Measurements from ENCODE around the gene IL31. TPM values are rescaled to one million over a fixed set of nuclear protein-coding genes. Genes with fewer than 3 reads are reported as not detected.

The IL31 gene
- total RNA-seq, 2 experiments from 2014 or later = not detected

- no peak for TF ChIP-seq EZH2phosphoT487 (IDR thresholded peaks at IDR 0.05; ENCODE audit: borderline replicate concordance, low read depth, low read length)
- TF ChIP-seq CTCF (conservative IDR thresholded peaks at IDR 0.05; ENCODE audit: low read length) = no peak
- Histone ChIP-seq H2AFZ (ENCODE audit: low read length) (no peak overlapping the region), H3K4me1 (ENCODE audit: insufficient read depth, low read length, poor library complexity, severe bottlenecking) (no peaks in the 10 kb centered on the region), H3K79me2 (ENCODE audit: insufficient read depth, low read depth, low read length) (0 out of 2 replicates have a peak, but pooled peaks cover 3% of the 10 kb centered on the region), H3K4me2 (ENCODE audit: low read length) (no peak overlapping the region), H3K4me3 (ENCODE audit: low read depth, low read length, poor library complexity, severe bottlenecking) (no peak overlapping the region), H4K20me1 (ENCODE audit: insufficient read depth, low read length) (no peaks in the 10 kb centered on the region), H3K9me3 (ENCODE audit: low read length) (no peaks in the 10 kb centered on the region), H3K9me2 (ENCODE audit: insufficient read depth, low read length) (no peaks in the 10 kb centered on the region), H3K27ac (ENCODE audit: low read depth, low read length, poor library complexity, severe bottlenecking) (no peak overlapping the region), H3K36me3 (ENCODE audit: insufficient read depth, low read length) (peaks cover 69% of the 10 kb centered on the region)
- POLR2A ChIA-PET = no interaction called here
- BruUV-seq (replicated peaks) = no TSS peak
- DNase-seq (ENCODE audit: low spot score) = no peak
- intact Hi-C loops (cut with micrococcal nuclease; ENCODE audit: unreplicated experiment) = no loop called here
- CTCF ChIA-PET (ENCODE audit: unreplicated experiment) = no interaction called here
Measured at GRCh38 chr12:122129131-122129530, 44.9 kb downstream of the IL31 start.

GRCh38 chr12:122128481-122128880 is 45.5 kb downstream of the IL31 start:
- Histone ChIP-seq H3K36me3 (ENCODE audit: insufficient read depth, low read length) (peaks cover 63% of the 10 kb centered on the region), H3K27ac (ENCODE audit: low read depth, low read length, poor library complexity, severe bottlenecking) (no peak overlapping the region), H3K4me3 (ENCODE audit: low read depth, low read length, poor library complexity, severe bottlenecking) (no peak overlapping the region), H3K9me3 (ENCODE audit: low read length) (no peaks in the 10 kb centered on the region), H2AFZ (ENCODE audit: low read length) (no peak overlapping the region), H3K9me2 (ENCODE audit: insufficient read depth, low read length) (no peaks in the 10 kb centered on the region), H3K4me1 (ENCODE audit: insufficient read depth, low read length, poor library complexity, severe bottlenecking) (no peaks in the 10 kb centered on the region), H3K4me2 (ENCODE audit: low read length) (no peak overlapping the region), H3K79me2 (ENCODE audit: insufficient read depth, low read depth, low read length) (0 out of 2 replicates have a peak, but pooled peaks cover 3% of the 10 kb centered on the region), H4K20me1 (ENCODE audit: insufficient read depth, low read length) (no peaks in the 10 kb centered on the region)
- intact Hi-C loops (cut with micrococcal nuclease; ENCODE audit: unreplicated experiment) = no loop called here
- CTCF ChIA-PET (ENCODE audit: unreplicated experiment) = no interaction called here
- no peak for DNase-seq (ENCODE audit: low spot score)
- POLR2A ChIA-PET = no interaction called here
- BruUV-seq (replicated peaks) = no TSS peak
- TF ChIP-seq EZH2phosphoT487 (IDR thresholded peaks at IDR 0.05; ENCODE audit: borderline replicate concordance, low read depth, low read length) = no peak
- no peak for TF ChIP-seq CTCF (conservative IDR thresholded peaks at IDR 0.05; ENCODE audit: low read length)

GRCh38 chr12:122127839-122128238 is 46.2 kb downstream of the IL31 start:
- Histone ChIP-seq H3K9me3 (ENCODE audit: low read length) (no peaks in the 10 kb centered on the region), H3K4me2 (ENCODE audit: low read length) (no peak overlapping the region), H3K79me2 (ENCODE audit: insufficient read depth, low read depth, low read length) (0 out of 2 replicates have a peak, but pooled peaks cover 3% of the 10 kb centered on the region), H3K9me2 (ENCODE audit: insufficient read depth, low read length) (no peaks in the 10 kb centered on the region), H4K20me1 (ENCODE audit: insufficient read depth, low read length) (no peaks in the 10 kb centered on the region), H3K4me1 (ENCODE audit: insufficient read depth, low read length, poor library complexity, severe bottlenecking) (peaks cover 6% of the 10 kb centered on the region), H3K36me3 (ENCODE audit: insufficient read depth, low read length) (peaks cover 56% of the 10 kb centered on the region), H2AFZ (ENCODE audit: low read length) (no peak overlapping the region), H3K27ac (ENCODE audit: low read depth, low read length, poor library complexity, severe bottlenecking) (no peak overlapping the region), H3K4me3 (ENCODE audit: low read depth, low read length, poor library complexity, severe bottlenecking) (no peak overlapping the region)
- TF ChIP-seq CTCF (conservative IDR thresholded peaks at IDR 0.05; ENCODE audit: low read length) (no peak), EZH2phosphoT487 (IDR thresholded peaks at IDR 0.05; ENCODE audit: borderline replicate concordance, low read depth, low read length) (no peak)
- POLR2A ChIA-PET = no interaction called here
- CTCF ChIA-PET (ENCODE audit: unreplicated experiment) = no interaction called here
- no TSS peak for BruUV-seq (replicated peaks)
- intact Hi-C loops (cut with micrococcal nuclease; ENCODE audit: unreplicated experiment) = no loop called here
- no peak for DNase-seq (ENCODE audit: low spot score)

Measured in OCI-LY7 (cell line).